HepG2 (cell line): ENCODE results near the gene ZBTB9. TPM values are rescaled to one million over a fixed set of nuclear protein-coding genes. Genes with fewer than 3 reads are reported as not detected.

ENCODE experiments used
- CBFB ChIP-seq: sonication (generic); formaldehyde crosslinking; IDR thresholded peaks from 2 replicates; pipeline ENCODE4 v1.4.0; 2020; ENCODE audit warnings: missing genetic modification reagents
- CBX5 ChIP-seq: sonication (generic); formaldehyde crosslinking; IDR thresholded peaks from 2 replicates; pipeline ENCODE4 v1.4.0; 2020; ENCODE audit warnings: missing genetic modification reagents, borderline replicate concordance
- DR1 ChIP-seq: sonication (generic); formaldehyde crosslinking; IDR thresholded peaks from 2 replicates; pipeline ENCODE4 v1.8.0; 2021; ENCODE audit warnings: mild to moderate bottlenecking, missing genetic modification reagents, inconsistent platforms
- FOXO1 ChIP-seq: sonication (generic); formaldehyde crosslinking; IDR thresholded peaks from 2 replicates; pipeline ENCODE4 v1.4.0; 2020; ENCODE audit warnings: missing genetic modification reagents
- HES4 ChIP-seq: sonication (generic); formaldehyde crosslinking; IDR thresholded peaks from 2 replicates; pipeline ENCODE4 v1.9.0; 2021; ENCODE audit warnings: mild to moderate bottlenecking, missing genetic modification reagents, borderline replicate concordance
- MBNL3 ChIP-seq: fragments of 250-450 bp; sonication (Bioruptor Pico); conservative IDR thresholded peaks from 2 replicates; pipeline ENCODE4 v1.8.0; 2022; ENCODE audit warnings: mild to moderate bottlenecking, inconsistent platforms
- NRL ChIP-seq: sonication (generic); formaldehyde crosslinking; IDR thresholded peaks from 2 replicates; pipeline ENCODE4 v1.5.0; 2020; ENCODE audit warnings: missing genetic modification reagents, mild to moderate bottlenecking, moderate library complexity, borderline replicate concordance
- PREB ChIP-seq: sonication (generic); formaldehyde crosslinking; IDR thresholded peaks from 2 replicates; pipeline ENCODE4 v1.4.0; 2020; ENCODE audit warnings: missing genetic modification reagents
- RFX5 ChIP-seq: IDR thresholded peaks from 2 replicates; pipeline ENCODE4 v1.6.1; 2011; ENCODE audit warnings: low read depth, low read length, improper control_type of control experiment
- SOX6 ChIP-seq, 2 experiments: fragments of 450-650 bp in 1 of 2; sonication (generic) in 1 of 2; formaldehyde crosslinking in 1 of 2; IDR thresholded peaks; 2 replicates each; pipeline versions ENCODE4 v1.4.0 to v1.6.1; 2017 to 2020; ENCODE audit warnings: antibody characterized with exemption in 1 of 2, mild to moderate bottlenecking in 1 of 2, missing genetic modification reagents in 1 of 2
- STAG1 ChIP-seq: sonication (generic); formaldehyde crosslinking; IDR thresholded peaks from 2 replicates; pipeline ENCODE4 v1.4.0; 2020; ENCODE audit warnings: missing genetic modification reagents
- ZBTB39 ChIP-seq: sonication (generic); formaldehyde crosslinking; IDR thresholded peaks from 2 replicates; pipeline ENCODE4 v1.5.0; 2020; ENCODE audit warnings: missing genetic modification reagents
- ZGPAT ChIP-seq: IDR thresholded peaks from 2 replicates; pipeline ENCODE4 v1.6.1; 2016; ENCODE audit warnings: mild to moderate bottlenecking
- ZNF143 ChIP-seq: sonication (generic); formaldehyde crosslinking; IDR thresholded peaks from 2 replicates; pipeline ENCODE4 v1.4.0; 2020; ENCODE audit warnings: missing genetic modification reagents
- ZNF296 ChIP-seq: sonication (generic); formaldehyde crosslinking; conservative IDR thresholded peaks from 2 replicates; pipeline ENCODE4 v1.5.0; 2020; ENCODE audit warnings: mild to moderate bottlenecking, missing genetic modification reagents
- ZNF354B ChIP-seq: sonication (generic); formaldehyde crosslinking; IDR thresholded peaks from 2 replicates; pipeline ENCODE4 v1.8.0; 2022; ENCODE audit warnings: mild to moderate bottlenecking, missing genetic modification reagents
- ZNF639 ChIP-seq: conservative IDR thresholded peaks from 2 replicates; pipeline ENCODE4 v1.6.1; 2018; ENCODE audit warnings: missing genetic modification reagents
- ZNF724P ChIP-seq: sonication (generic); formaldehyde crosslinking; IDR thresholded peaks from 2 replicates; pipeline ENCODE4 v1.8.0; 2022; ENCODE audit warnings: missing genetic modification reagents, borderline replicate concordance
- ZNF75D ChIP-seq: sonication (generic); formaldehyde crosslinking; IDR thresholded peaks from 2 replicates; pipeline ENCODE4 v1.8.1; 2023; ENCODE audit warnings: missing genetic modification reagents, mild to moderate bottlenecking, borderline replicate concordance
- ZSCAN20 ChIP-seq: sonication (generic); formaldehyde crosslinking; IDR thresholded peaks from 2 replicates; pipeline ENCODE4 v1.4.0; 2020; ENCODE audit warnings: missing genetic modification reagents, mild to moderate bottlenecking, borderline replicate concordance
- polyA plus RNA-seq, 8 experiments: library from polyadenylated mRNA; depleted of rRNA in 3 of 8; stranded (reverse) in 7 of 8; unstranded in 1 of 8; fragments of >200 nt; fragmentation: Illumina TruSeq in 4 of 8; extraction: Trizol in 4 of 8; gene quantifications; 2 replicates each; pipeline versions ENCODE4 v1.2.1 to v1.2.3, GENCODE V29; 2011 to 2016; ENCODE audit warnings: low read depth in 4 of 8, missing spikeins in 1 of 8, mixed read lengths in 1 of 8; ENCODE audit not compliant: insufficient read depth in 1 of 8
- total RNA-seq, 5 experiments: library from RNA; depleted of rRNA; stranded (reverse); fragments of >200 nt; fragmentation: Illumina TruSeq; extraction: Trizol; gene quantifications; 2 replicates each; pipeline ENCODE4 v1.2.3, GENCODE V29; 2016; ENCODE audit warnings: low read depth in 1 of 5

The ZBTB9 gene
- total and polyA plus RNA-seq, 2 of the 13 experiments (the other 11 are each of a cell fraction or from before 2014, with no cell fraction given): 5.3 to 9.2 TPM

GRCh38 chr6:33454009-33454946 lies at the start of gene ZBTB9 (continued):
- TF ChIP-seq RFX5: peak; percentile 62; the same call in 1 of the 2 replicates
- no peak for TF ChIP-seq SOX6 (IDR thresholded peaks at IDR 0.05)
- peak; percentile 74 for TF ChIP-seq SOX6 (CRISPR knock-in tag; IDR thresholded peaks at IDR 0.05)
- peak; percentile 81; the same call in 1 of the 2 replicates for TF ChIP-seq CBX5 (CRISPR knock-in tag)
- TF ChIP-seq ZBTB39 (CRISPR knock-in tag): no peak; the same call in 1 of the 2 replicates
- peak; percentile 79 for TF ChIP-seq HES4 (CRISPR knock-in tag)
- peak; percentile 71 for TF ChIP-seq CBFB
- no peak for TF ChIP-seq MBNL3
- no peak; the same call in none of the 2 replicates for TF ChIP-seq STAG1 (CRISPR knock-in tag)
- peak; percentile 97 for TF ChIP-seq ZGPAT (CRISPR knock-in tag)
- no peak for TF ChIP-seq ZNF354B
- peak; percentile 35 for TF ChIP-seq ZNF143 (CRISPR knock-in tag)
- TF ChIP-seq DR1 (CRISPR knock-in tag): peak; percentile 96
- no peak for TF ChIP-seq ZNF296 (CRISPR knock-in tag)
- peak; percentile 98 for TF ChIP-seq NRL (CRISPR knock-in tag)
- no peak; the same call in 1 of the 2 replicates for TF ChIP-seq ZNF75D
- TF ChIP-seq ZSCAN20 (CRISPR knock-in tag): 0 out of 2 replicates have a peak, but pooled peaks have one; percentile 52
- peak; percentile 86; the same call in 1 of the 2 replicates for TF ChIP-seq ZNF724P (CRISPR knock-in tag)
- no peak for TF ChIP-seq PREB (CRISPR knock-in tag)
- peak; percentile 94 for TF ChIP-seq ZNF639 (CRISPR knock-in tag)
- TF ChIP-seq FOXO1: peak; percentile 42; the same call in 1 of the 2 replicates
